ENCODE results near the gene KIN.
"Not testable (repeated sequence)": the region's sequence is repeated elsewhere in the genome, so short reads cannot be mapped to it uniquely, and the experiment has no call there.

Gene KIN

GRCh38 chr10:7787857-7788638 lies at the start of gene KIN, which contains the start of gene ATP5F1C:
TSS of gene KIN (minus strand) at chr10:7787993. CDS start at chr10:7787933, 60 bp downstream.
TSS of gene ATP5F1C (plus strand) at chr10:7788177. CDS start at chr10:7788208, 31 bp downstream.
- DNase-seq = peak; percentile 98

GRCh38 chr10:7836571-7836970 lies 48.8 kb upstream of the KIN start:
- DNase-seq = no peak

- no peak for DNase-seq
Measured at GRCh38 chr10:7834262-7834661, 46.5 kb upstream of the KIN start.

GRCh38 chr10:7833210-7833609 lies 45.4 kb upstream of the KIN start:
- DNase-seq = no peak

- no peak for DNase-seq
Measured at GRCh38 chr10:7832060-7832459, 44.3 kb upstream of the KIN start.

GRCh38 chr10:7829289-7829834 lies 41.6 kb upstream of the KIN start:
- no peak for DNase-seq

GRCh38 chr10:7826971-7827370 lies 39.2 kb upstream of the KIN start:
- DNase-seq = peak; percentile 39

- no peak for DNase-seq
Measured at GRCh38 chr10:7824251-7824650, 36.5 kb upstream of the KIN start.

GRCh38 chr10:7819121-7819460 lies 31.3 kb upstream of the KIN start:
- DNase-seq = peak; percentile 85

GRCh38 chr10:7818295-7819120 lies 30.7 kb upstream of the KIN start, which contains the start of gene TAF3:
TSS of gene TAF3 (plus strand) at chr10:7818505. CDS start at chr10:7818710, 205 bp downstream.
- DNase-seq = peak; percentile 97

- no peak for DNase-seq
Measured at GRCh38 chr10:7817984-7818294, 30.1 kb upstream of the KIN start.

GRCh38 chr10:7817576-7817975 lies 29.8 kb upstream of the KIN start:
- DNase-seq = no peak

- peak; percentile 37 for DNase-seq
Measured at GRCh38 chr10:7813481-7813880, 25.7 kb upstream of the KIN start.

- DNase-seq = not testable (repeated sequence)
Measured at GRCh38 chr10:7811743-7812142, 23.9 kb upstream of the KIN start.

- no peak for DNase-seq
Measured at GRCh38 chr10:7811000-7811399, 23.2 kb upstream of the KIN start.

GRCh38 chr10:7810443-7810842 lies 22.6 kb upstream of the KIN start:
- no peak for DNase-seq

- DNase-seq = no peak
Measured at GRCh38 chr10:7808686-7809267, 21.0 kb upstream of the KIN start.

GRCh38 chr10:7804741-7805140 lies 16.9 kb upstream of the KIN start:
- no peak for DNase-seq

- DNase-seq = no peak
Measured at GRCh38 chr10:7804216-7804615, 16.4 kb upstream of the KIN start.

GRCh38 chr10:7802606-7803005 lies 14.8 kb upstream of the KIN start:
- no peak for DNase-seq

- peak; percentile 53 for DNase-seq
Measured at GRCh38 chr10:7797582-7797981, 9.8 kb upstream of the KIN start.

GRCh38 chr10:7795605-7796004 lies 7.8 kb upstream of the KIN start:
- peak; percentile 57 for DNase-seq

GRCh38 chr10:7794251-7795026 lies 6.6 kb upstream of the KIN start:
- no peak for DNase-seq

Measured in hematopoietic multipotent progenitor cell treated with erythropoietin and hydrocortisone succinate and interleukin-3 and kit ligand, for 6 days (in vitro differentiated cells).